Erythroblast (primary cell): ENCODE data around the gene ACTN2.

Experiments
- GATA1 ChIP-seq: IDR thresholded peaks from 2 replicates; pipeline ENCODE4 v1.6.1; 2011; ENCODE audit warnings: low read depth, mild to moderate bottlenecking, control low read depth, low read length, moderate library complexity
- POLR2A ChIP-seq: IDR thresholded peaks from 2 replicates; pipeline ENCODE4 v1.6.1; 2011; ENCODE audit warnings: mild to moderate bottlenecking, low read length

GRCh38 chr1:236774926-236775325 lies 88.6 kb downstream of the ACTN2 start:
- no peak for TF ChIP-seq POLR2A
- TF ChIP-seq GATA1, result no peak
